Measurements from ENCODE around the gene SYTL3. TPM values are rescaled to one million over a fixed set of nuclear protein-coding genes. Genes with fewer than 3 reads are reported as not detected.

SYTL3 gene
- total RNA-seq, 1 donor from 2014 or later, result 2.8 TPM

DNA sequence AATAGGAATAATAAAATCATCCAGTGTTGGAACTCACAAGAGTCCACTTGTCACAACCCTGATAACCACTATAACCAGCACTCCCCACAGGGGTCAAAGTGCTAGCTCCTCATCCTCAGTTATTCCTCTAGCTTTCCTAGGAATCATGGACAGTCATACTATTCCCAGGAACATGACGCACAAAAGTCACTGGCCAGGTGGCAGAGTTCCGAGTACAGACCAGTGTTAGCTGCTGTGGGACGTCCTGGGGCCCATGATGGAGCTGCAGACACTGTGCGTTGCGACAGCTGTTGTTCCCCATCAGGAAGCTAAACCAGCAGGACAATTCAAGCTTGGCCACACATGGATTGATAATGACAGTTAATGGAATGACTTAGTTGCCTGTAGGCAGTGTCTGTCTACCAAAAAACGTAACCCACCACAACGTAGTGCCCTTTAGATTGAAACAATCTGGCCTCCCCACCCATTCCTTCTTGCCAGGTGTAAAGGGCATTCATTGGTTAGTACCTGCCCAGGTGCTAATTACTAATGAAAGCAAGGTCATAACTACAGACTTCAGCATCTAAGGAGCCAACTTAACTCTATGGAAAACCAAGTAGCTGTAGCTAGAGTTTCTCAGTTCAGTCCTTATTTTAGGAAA, 151.9 kb downstream of the SYTL3 start:
- DNase-seq, result no peak
- TF ChIP-seq, protein P1, sequence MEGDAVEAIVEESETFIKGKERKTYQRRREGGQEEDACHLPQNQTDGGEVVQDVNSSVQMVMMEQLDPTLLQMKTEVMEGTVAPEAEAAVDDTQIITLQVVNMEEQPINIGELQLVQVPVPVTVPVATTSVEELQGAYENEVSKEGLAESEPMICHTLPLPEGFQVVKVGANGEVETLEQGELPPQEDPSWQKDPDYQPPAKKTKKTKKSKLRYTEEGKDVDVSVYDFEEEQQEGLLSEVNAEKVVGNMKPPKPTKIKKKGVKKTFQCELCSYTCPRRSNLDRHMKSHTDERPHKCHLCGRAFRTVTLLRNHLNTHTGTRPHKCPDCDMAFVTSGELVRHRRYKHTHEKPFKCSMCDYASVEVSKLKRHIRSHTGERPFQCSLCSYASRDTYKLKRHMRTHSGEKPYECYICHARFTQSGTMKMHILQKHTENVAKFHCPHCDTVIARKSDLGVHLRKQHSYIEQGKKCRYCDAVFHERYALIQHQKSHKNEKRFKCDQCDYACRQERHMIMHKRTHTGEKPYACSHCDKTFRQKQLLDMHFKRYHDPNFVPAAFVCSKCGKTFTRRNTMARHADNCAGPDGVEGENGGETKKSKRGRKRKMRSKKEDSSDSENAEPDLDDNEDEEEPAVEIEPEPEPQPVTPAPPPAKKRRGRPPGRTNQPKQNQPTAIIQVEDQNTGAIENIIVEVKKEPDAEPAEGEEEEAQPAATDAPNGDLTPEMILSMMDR (IDR thresholded peaks at IDR 0.05; ENCODE audit: partially characterized antibody, unreplicated experiment), result no peak
- H3K36me3 Mint-ChIP-seq (ENCODE audit: unreplicated experiment), result no peaks in the 10 kb centered on the region
- peak overlapping the region; percentile 76 for H3K27ac Mint-ChIP-seq (ENCODE audit: unreplicated experiment)
- no peak overlapping the region for H3K4me3 Mint-ChIP-seq (ENCODE audit: unreplicated experiment)
- H3K4me1 Mint-ChIP-seq (ENCODE audit: low read depth, unreplicated experiment), result peaks cover 61% of the 10 kb centered on the region
- H3K27me3 Mint-ChIP-seq (ENCODE audit: unreplicated experiment), result peaks cover 2% of the 10 kb centered on the region
- H3K9me3 Mint-ChIP-seq (ENCODE audit: unreplicated experiment), result peaks cover 6% of the 10 kb centered on the region

DNA sequence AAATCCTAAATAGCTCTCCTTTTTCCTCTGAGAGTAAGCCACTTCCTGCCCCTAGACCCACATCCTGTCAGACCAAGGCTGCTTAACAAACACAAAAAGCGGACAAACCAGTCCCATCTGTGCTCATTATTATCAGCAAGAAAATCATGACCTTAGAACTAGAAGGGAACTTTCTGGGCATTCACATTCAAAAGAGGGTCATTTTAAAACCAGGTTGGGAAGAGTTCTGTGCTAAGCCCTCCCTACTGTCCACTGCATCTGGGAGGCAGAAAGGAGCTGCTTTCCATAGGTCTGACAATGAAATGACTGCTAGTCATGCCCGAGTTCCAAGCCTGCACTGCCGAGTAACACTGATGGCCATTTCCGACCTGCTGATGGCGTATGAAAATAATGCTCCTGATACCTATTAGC, 153.9 kb downstream of the SYTL3 start:
- TF ChIP-seq, protein P1 (IDR thresholded peaks at IDR 0.05; ENCODE audit: partially characterized antibody, unreplicated experiment), result no peak
- H3K4me1 Mint-ChIP-seq (ENCODE audit: low read depth, unreplicated experiment), result peaks cover 63% of the 10 kb centered on the region
- peak overlapping the region; percentile 90 for H3K27ac Mint-ChIP-seq (ENCODE audit: unreplicated experiment)
- peaks cover 3% of the 10 kb centered on the region for H3K9me3 Mint-ChIP-seq (ENCODE audit: unreplicated experiment)
- no peak for DNase-seq
- H3K4me3 Mint-ChIP-seq (ENCODE audit: unreplicated experiment), result peak overlapping the region; percentile 31
- peaks cover 2% of the 10 kb centered on the region for H3K27me3 Mint-ChIP-seq (ENCODE audit: unreplicated experiment)
- H3K36me3 Mint-ChIP-seq (ENCODE audit: unreplicated experiment), result no peaks in the 10 kb centered on the region

DNA sequence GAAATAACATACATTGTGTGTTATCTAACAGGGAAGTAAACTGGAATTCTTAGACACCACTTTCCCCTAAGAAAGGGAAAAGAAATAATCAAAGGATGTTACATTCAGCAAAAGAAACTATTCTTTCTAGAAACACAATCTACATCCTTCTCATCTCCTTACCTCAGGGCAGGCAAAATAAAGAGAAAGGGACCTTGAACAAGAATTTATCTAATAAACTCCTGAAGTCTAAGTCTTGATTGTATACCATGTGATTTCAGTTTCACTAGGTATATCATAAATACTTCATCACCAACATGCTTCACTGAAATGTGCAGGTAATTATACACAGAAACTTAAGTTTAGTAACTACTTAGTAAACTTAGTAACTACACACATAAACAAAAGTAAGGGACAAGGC, 154.4 kb downstream of the SYTL3 start:
- H3K4me3 Mint-ChIP-seq (ENCODE audit: unreplicated experiment), result peak overlapping the region; percentile 31
- no peaks in the 10 kb centered on the region for H3K36me3 Mint-ChIP-seq (ENCODE audit: unreplicated experiment)
- H3K27ac Mint-ChIP-seq (ENCODE audit: unreplicated experiment), result peak overlapping the region; percentile 90
- TF ChIP-seq, protein P1 (IDR thresholded peaks at IDR 0.05; ENCODE audit: partially characterized antibody, unreplicated experiment), result no peak
- H3K4me1 Mint-ChIP-seq (ENCODE audit: low read depth, unreplicated experiment), result peaks cover 63% of the 10 kb centered on the region
- H3K9me3 Mint-ChIP-seq (ENCODE audit: unreplicated experiment), result peaks cover 5% of the 10 kb centered on the region
- no peak for DNase-seq
- H3K27me3 Mint-ChIP-seq (ENCODE audit: unreplicated experiment), result peaks cover 2% of the 10 kb centered on the region

DNA sequence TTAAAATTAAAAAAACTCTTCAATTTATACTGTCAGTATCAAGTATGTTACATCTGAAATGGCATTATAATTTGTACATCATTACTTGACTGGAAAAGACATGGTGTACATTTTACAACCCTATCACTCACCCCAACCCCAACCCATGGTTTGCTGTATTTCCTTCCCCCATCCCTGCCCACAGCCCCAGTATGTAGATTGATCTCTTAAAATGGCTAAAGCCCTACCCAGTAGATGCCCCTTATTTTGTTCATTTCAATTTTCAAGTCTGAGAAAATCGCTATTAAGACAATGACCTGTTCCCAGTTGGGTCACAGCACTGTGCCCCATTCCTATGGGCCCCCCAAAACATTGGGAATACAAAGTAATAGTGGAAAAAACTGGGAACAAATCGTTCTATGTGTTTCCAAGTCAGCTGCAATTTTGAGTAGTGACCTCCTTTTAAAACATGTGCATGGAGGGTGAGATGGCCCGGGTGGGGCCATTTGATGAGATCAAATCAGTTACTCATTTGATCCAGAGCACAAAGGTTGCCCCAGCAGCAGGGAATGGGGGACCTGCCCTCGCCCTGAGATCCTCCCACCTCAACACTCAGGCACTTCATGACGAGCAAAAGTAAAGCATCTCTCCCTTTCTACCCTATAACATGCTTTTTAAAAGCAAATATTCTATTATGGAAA, 156.0 kb downstream of the SYTL3 start:
- Mint-ChIP-seq H3K4me1 (ENCODE audit: low read depth, unreplicated experiment) (peaks cover 69% of the 10 kb centered on the region), H3K27ac (ENCODE audit: unreplicated experiment) (peak overlapping the region; percentile 15), H3K4me3 (ENCODE audit: unreplicated experiment) (peak overlapping the region; percentile 10)

More for the DNA sequence above, 156.0 kb downstream of the SYTL3 start:
- DNase-seq, result no peak
- Mint-ChIP-seq H3K27me3 (ENCODE audit: unreplicated experiment) (peaks cover 4% of the 10 kb centered on the region), H3K36me3 (ENCODE audit: unreplicated experiment) (no peaks in the 10 kb centered on the region), H3K9me3 (ENCODE audit: unreplicated experiment) (peaks cover 5% of the 10 kb centered on the region)
- TF ChIP-seq, protein P1 (IDR thresholded peaks at IDR 0.05; ENCODE audit: partially characterized antibody, unreplicated experiment), result no peak
